SK-MEL-5 (cell line): ENCODE measurements around the gene TMEM259. TPM values are rescaled to one million over a fixed set of nuclear protein-coding genes. Genes with fewer than 3 reads are reported as not detected.

Experiments used
- DNase-seq: peaks from one replicate; pipeline ENCODE4 v3.0.0-alpha.2; 2016; ENCODE audit warnings: low read depth, low spot score
- in situ Hi-C: cut with HindIII; loops from 2 replicates; pipeline ENCODE4 v1.10.0; 2016; ENCODE audit warnings: low sequenced_read_pairs, high pct_unique_total_duplicates, low pct_unique_long_range_greater_than_20kb
- total RNA-seq: library from RNA; depleted of rRNA; stranded (reverse); fragments of >200 nt; shearing (Covaris generic); gene quantifications from 2 replicates; pipeline ENCODE4 v1.2.3, GENCODE V29; 2014

The TMEM259 gene
- total RNA-seq, 1 experiment from 2014 or later: 51.8 TPM

DNA sequence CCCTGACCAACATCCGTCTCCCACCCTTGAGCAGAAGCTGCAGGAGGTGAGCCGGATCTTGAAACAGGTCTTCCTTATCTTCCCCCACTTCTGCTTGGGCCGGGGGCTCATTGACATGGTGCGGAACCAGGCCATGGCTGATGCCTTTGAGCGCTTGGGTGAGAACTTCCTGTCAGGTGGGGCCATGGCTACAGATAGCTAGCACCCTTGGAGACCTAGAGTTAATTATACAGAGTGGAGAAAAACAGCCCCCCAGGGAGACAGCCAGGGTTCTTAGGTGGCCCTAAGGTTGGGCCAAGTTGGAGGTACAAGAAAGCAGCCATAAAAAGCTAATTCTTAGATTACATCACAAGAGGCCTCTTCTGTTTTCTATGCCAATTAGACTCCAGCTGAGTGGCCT, 37.2 kb upstream of the TMEM259 start:
- DNase-seq: no peak
- in situ Hi-C loops: no loop called here

DNA sequence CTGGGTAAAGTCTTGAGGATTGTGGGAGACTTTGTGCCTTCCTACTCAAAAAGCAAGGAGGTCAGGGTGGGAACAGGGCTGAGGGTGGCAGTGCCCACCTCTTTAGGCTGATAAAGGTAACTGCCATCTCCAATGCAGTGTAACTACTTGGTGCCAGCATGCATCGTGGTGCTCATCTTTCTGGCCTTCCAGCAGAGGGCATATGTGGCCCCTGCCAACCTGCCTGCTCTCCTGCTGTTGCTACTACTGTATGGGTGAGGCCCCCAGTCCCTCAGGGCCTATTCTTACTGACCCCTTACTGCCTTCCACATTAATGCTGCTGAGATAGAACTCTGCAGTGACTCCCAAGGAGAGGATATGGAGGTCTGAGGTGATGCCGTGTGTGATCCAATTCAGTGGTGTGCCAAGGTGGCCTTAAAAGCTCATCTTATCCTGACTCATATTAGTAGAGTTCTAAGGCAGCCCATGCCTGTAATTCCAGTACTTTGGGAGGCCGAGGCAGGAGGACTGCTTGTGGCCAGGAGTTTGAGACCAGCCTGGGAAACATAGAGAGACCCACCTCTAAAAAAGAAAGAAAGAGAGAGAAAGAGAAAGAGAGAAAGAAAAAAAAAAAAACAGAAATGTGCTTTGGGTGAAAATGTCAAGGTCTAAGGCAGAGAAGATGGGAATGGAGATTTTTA, 36.4 kb upstream of the TMEM259 start:
- in situ Hi-C loops: no loop called here
- DNase-seq: peak; percentile 35

DNA sequence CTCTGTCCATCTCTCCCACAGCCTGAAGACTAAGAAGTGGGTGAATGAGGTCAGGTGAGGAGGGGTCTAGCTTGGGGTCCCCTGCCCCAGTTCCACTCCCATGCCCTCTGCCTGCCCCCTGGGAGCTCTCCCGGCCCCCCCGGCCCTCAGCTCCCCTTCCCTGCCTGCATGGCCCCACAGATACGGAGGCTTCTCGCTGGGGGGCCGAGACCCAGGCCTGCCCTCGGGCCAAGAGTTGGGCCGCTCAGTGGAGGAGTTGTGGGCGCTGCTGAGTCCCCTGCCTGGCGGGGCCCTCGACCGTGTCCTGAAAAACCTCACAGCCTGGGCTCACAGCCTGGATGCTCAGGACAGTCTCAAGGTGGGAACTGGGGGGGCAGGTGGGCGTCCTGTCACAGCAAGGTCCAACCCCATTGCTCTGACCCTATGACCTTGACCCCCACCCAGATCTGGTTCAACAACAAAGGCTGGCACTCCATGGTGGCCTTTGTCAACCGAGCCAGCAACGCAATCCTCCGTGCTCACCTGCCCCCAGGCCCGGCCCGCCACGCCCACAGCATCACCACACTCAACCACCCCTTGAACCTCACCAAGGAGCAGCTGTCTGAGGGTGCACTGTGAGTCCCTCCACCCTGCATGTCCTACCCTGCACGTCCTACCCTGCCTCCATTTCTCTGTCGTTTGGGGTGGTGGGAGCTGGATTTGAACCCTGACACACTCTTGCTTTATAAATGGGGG, 35.1 kb upstream of the TMEM259 start:
- no peak for DNase-seq
- in situ Hi-C loops: no loop called here

DNA sequence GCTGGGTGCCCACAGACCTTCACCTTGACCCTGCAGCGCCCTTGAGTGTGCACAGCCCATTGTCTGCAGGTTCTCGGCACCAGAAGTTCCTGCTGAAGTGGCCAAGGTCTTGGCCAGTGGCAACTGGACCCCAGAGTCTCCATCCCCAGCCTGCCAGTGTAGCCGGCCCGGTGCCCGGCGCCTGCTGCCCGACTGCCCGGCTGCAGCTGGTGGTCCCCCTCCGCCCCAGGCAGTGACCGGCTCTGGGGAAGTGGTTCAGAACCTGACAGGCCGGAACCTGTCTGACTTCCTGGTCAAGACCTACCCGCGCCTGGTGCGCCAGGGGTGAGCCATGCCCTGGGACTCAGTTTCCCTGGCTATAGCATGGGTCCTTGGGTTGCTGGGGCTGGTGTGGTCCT, 34.1 kb upstream of the TMEM259 start:
- DNase-seq: no peak
- in situ Hi-C loops: no loop called here

DNA sequence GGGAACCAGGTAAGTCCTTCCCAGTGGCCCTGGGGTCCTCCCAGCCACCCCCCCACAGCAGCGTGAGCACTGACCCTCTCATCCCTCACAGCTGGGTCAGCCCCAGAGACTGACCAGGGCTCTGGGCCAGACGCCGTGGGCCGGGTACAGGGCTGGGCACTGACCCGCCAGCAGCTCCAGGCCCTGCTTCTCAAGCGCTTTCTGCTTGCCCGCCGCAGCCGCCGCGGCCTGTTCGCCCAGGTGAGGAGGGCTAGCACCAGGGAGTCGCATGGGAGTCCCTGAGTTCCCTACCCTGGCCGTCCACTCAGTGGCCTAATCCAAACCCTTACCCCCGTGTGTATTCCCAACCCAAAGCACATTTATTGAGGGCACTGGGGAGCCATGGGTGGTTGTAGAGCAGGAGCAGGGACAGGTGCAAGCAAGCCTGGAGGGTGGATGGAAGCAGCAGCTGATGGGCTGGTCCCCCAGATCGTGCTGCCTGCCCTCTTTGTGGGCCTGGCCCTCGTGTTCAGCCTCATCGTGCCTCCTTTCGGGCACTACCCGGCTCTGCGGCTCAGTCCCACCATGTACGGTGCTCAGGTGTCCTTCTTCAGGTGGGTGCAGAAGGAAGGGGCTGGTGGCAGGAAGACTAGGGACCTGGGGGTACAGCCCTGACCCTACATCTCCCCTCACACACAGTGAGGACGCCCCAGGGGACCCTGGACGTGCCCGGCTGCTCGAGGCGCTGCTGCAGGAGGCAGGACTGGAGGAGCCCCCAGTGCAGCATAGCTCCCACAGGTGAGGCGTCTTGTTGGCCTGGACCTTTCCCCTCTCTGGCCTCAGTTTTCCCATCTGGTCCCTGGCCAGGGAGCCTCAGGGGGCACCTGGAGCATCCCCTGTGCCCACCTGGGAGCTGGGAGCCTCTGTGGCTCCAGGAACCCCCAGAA, 33.4 kb upstream of the TMEM259 start:
- in situ Hi-C loops: no loop called here
- no peak for DNase-seq

DNA sequence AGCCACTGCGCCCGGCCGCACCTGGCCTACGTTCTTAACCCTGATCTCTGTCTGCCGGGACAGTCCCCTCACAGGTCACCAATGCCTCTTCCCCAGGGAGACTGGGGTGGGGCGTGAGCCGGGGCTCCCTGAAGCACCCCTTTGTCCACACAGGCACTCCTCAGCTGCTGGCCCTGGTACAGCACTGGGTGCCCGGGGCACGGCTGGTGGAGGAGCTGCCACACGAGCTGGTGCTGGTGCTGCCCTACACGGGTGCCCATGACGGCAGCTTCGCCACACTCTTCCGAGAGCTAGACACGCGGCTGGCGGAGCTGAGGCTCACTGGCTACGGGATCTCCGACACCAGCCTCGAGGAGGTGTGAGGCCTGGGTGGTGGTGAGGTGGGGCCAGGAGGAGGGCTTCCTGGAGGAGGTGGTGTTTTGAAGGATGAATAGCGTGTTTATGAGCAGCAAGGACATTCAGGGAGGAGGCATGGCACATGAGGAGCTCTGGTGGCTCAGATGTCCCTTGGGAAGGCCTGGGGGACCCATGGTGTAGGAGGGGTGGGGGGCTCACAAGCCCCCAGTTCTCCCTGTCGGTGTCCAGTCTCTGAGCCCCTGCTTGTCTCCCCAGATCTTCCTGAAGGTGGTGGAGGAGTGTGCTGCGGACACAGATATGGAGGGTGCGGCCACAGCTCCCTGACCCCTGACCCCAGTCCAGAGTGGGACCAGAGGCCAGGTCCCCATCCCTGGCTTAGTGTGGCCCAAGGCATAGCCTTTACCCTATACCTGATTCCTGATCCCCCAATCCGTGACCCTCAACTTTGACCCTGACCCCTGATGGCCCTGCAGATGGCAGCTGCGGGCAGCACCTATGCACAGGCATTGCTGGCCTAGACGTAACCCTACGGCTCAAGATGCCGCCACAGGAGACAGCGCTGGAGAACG, 32.5 kb upstream of the TMEM259 start:
- in situ Hi-C loops: no loop called here
- DNase-seq: no peak

DNA sequence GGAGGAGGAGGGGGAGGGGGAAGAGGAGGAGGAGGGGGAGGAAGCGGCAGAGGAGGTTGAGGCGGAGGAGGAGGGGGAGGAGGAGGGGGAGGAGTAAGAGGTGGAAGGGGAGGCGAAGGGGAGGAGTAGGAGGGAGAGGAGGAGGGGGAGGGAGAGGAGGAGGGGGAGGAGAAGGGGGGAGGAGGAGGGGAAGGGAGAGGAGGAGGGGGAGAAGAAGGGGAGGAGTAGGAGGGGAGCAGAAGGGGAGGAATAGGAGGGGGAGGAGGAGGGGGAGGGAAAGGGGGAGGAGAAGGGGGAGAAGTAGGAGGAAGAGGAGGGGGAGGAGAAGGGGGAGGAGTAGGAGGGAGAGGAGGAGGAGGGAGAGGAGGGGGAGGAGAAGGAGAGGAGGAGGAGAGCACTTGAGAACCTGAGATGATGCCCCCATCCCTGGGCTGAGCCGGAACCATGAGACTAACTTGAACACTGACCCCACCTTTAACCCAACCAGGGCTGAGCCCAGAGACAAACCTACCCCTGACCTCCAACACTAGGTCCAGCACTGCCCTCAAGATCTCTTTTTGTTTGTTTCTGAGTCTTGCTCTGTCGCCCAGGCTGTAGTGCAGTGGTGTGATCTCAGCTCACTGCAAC, 31.5 kb upstream of the TMEM259 start:
- no peak for DNase-seq
- in situ Hi-C loops: no loop called here

DNA sequence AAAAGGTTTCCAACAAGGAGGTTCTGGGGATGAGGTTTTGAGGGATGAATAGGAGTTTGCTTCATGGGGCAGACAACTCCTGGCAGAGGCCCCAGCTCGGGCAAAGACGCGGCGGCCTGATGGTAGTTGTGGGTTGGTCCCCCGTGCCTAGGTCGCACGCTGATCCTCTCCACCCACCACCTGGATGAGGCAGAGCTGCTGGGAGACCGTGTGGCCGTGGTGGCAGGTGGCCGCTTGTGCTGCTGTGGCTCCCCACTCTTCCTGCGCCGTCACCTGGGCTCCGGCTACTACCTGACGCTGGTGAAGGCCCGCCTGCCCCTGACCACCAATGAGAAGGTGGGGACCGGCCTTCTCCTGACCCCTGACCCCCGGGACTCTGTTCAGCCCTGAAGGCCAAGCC, 30.9 kb upstream of the TMEM259 start:
- DNase-seq: no peak
- in situ Hi-C loops: no loop called here

DNA sequence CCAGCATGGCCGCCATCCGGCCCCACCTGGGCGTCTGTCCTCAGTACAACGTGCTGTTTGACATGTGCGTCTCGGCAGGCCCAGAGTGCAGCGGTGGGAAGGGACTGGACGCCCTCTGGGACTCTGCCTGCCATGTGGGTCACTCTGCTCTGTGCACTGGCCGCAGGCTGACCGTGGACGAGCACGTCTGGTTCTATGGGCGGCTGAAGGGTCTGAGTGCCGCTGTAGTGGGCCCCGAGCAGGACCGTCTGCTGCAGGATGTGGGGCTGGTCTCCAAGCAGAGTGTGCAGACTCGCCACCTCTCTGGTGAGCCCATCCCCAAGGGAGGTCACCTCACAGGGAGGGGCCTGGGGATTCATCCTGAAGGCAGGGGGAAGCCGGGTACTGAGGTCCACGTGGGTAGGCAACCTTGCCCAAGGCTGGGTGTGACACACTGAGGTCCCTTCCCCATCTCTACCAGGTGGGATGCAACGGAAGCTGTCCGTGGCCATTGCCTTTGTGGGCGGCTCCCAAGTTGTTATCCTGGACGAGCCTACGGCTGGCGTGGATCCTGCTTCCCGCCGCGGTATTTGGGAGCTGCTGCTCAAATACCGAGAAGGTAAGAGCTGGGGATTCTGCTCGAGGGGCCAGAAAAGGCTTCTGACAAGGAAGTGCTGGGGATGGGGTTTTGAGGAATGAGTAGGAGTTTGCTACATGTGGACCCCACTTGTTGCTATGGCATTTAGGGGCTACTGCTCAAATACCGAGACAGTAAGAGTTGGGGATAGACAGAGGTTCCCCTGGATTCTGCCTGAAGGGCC, 30.3 kb upstream of the TMEM259 start:
- no peak for DNase-seq
- in situ Hi-C loops: no loop called here

DNA sequence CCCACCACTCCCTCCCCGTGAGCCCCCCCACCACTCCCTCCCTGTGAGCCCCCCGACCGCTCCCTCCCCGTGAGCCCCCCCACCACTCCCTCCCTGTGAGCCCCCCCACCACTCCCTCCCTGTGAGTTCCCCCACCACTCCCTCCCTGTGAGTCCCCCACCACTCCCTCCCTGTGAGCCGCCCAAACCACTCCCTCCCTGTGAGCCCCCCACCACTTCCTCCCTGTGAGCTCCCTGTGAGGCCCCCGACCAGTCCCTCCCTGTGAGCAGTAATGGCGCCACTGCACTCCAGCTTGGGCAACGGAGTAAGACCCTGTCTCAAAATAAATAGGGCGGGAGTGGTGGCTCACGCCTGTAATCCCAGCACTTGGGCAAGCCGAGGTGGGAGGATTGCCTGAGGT, 28.9 kb upstream of the TMEM259 start:
- no peak for DNase-seq
- in situ Hi-C loops: no loop called here

DNA sequence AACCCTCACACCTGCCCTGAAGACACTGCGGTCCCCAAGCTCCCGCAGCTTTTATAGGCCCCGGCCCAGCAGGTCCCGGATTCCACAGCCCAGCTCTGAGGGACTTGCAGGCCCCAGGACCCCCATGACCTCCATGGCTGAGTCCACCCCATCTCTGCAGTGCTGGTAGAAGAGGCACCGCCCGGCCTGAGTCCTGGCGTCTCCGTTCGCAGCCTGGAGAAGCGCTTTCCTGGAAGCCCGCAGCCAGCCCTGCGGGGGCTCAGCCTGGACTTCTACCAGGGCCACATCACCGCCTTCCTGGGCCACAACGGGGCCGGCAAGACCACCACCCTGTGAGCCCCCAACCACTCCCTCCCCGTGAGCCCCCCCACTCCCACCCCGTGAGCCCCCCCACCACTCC, 28.2 kb upstream of the TMEM259 start:
- no peak for DNase-seq
- in situ Hi-C loops: no loop called here

DNA sequence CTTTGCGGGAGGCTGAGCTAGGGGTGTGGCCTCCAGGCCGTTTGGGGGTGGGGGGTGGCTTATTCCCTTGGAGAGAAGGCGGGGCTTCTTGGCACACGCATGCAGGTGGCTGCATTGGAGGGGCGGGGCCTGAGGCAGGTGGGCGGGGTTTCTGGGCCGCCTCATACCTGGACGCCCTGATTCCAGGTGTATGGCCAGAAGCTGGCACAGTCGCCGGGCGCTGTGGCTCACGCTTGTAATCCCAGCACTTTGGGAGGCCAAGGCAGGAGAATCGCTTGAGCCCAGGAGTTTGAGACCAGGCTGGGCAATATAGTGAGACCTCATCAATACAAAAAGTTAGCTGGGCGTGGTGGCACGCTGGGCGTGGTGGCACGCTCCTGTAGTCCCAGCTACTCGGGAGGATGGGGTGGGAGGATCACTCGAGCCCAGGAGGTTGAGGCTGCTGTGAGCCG, 26.8 kb upstream of the TMEM259 start:
- no peak for DNase-seq
- in situ Hi-C loops: no loop called here

DNA sequence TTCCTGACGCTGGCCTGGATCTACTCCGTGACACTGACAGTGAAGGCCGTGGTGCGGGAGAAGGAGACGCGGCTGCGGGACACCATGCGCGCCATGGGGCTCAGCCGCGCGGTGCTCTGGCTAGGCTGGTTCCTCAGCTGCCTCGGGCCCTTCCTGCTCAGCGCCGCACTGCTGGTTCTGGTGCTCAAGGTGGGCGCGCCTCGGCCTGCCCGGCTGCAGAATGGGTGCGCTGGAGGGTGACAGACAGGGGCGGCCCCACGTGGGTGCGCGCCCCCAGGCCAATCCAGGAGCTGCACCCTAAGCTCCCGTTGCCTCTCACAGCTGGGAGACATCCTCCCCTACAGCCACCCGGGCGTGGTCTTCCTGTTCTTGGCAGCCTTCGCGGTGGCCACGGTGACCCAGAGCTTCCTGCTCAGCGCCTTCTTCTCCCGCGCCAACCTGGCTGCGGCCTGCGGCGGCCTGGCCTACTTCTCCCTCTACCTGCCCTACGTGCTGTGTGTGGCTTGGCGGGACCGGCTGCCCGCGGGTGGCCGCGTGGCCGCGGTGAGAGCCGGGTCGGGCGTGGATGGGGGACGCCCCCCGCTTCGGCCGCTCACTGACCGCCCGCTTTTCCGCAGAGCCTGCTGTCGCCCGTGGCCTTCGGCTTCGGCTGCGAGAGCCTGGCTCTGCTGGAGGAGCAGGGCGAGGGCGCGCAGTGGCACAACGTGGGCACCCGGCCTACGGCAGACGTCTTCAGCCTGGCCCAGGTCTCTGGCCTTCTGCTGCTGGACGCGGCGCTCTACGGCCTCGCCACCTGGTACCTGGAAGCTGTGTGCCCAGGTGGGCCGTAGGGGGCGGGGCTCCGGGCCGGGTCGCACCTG, 26.1 kb upstream of the TMEM259 start:
- no peak for DNase-seq
- in situ Hi-C loops: no loop called here

DNA sequence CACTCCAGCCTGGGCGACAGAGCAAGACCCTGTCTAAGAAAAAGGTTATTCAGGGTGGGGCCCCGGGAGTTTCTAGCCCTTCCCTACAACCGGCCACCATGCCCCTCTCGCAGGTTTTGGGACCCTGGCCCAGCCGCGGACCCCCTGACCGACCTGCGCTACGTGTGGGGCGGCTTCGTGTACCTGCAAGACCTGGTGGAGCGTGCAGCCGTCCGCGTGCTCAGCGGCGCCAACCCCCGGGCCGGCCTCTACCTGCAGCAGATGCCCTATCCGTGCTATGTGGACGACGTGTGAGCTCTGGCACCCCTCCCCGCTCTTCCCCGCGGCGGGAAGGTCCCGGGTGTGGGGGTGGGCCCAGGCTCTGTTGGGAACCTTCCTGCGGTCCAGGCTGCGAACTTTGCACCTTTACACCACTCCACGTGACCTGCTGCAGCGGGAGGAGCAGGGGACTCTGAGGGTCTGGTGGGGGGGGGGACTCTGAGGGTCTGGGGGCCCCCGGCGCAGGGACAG, 25.2 kb upstream of the TMEM259 start:
- no peak for DNase-seq
- in situ Hi-C loops: no loop called here

DNA sequence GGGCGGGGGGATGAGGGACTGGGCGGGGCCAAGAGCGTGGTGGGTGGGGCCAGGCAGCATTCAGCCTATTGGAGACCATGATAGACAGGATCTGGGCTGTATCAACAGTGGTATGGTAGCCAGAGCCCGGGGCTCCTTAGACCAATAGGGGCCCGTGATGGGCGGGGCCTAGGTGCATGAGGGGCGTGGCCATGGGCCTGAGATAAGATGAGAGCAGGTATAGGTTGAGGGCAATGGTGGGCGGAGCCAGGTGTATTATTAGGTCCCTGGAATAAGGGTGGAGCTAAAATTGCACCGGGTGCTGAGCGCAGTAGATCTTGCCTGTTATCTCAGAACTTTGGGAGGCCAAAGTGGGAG, 24.3 kb upstream of the TMEM259 start:
- in situ Hi-C loops: no loop called here
- peak; percentile 46 for DNase-seq
